Mesenchymal stem cell (in vitro differentiated cells and primary cell): ENCODE results near the gene ARL6. TPM values are rescaled to one million over a fixed set of nuclear protein-coding genes. Genes with fewer than 3 reads are reported as not detected.
A peak's percentile ranks its signal among the peaks of the same experiment; 100 is the strongest.

ENCODE experiments used
- DNase-seq: peaks from one replicate; pipeline ENCODE4 v3.0.0-alpha.2; 2013
- H2AFZ ChIP-seq: one replicate; pipeline ENCODE4 v1.6.1; 2013; ENCODE audit warnings: low read depth, mild to moderate bottlenecking, control low read depth, inconsistent platforms, low read length, moderate library complexity
- H2AK5ac ChIP-seq: 2 replicates; pipeline ENCODE4 v1.6.1; 2013; ENCODE audit warnings: low read length, moderate library complexity, mild to moderate bottlenecking, inconsistent platforms; ENCODE audit not compliant: severe bottlenecking
- H2BK120ac ChIP-seq: one replicate; pipeline ENCODE4 v1.6.1; 2013; ENCODE audit warnings: low read depth, mild to moderate bottlenecking, inconsistent platforms, low read length, moderate library complexity
- H2BK12ac ChIP-seq, 2 experiments: one replicate each; pipeline ENCODE4 v1.6.1; 2013; ENCODE audit warnings: inconsistent platforms in 2 of 2, low read length in 2 of 2, mild to moderate bottlenecking in 2 of 2, moderate library complexity in 2 of 2, control low read depth in 1 of 2
- H2BK15ac ChIP-seq: one replicate; pipeline ENCODE4 v1.6.1; 2013; ENCODE audit warnings: mild to moderate bottlenecking, low read depth, inconsistent platforms; ENCODE audit not compliant: poor library complexity, severe bottlenecking
- H2BK5ac ChIP-seq: 2 replicates; pipeline ENCODE4 v1.6.1; 2013; ENCODE audit warnings: low read depth, mild to moderate bottlenecking, low read length, control low read depth, inconsistent platforms; ENCODE audit not compliant: poor library complexity, severe bottlenecking
- H3K14ac ChIP-seq, 2 experiments: one replicate each; pipeline ENCODE4 v1.6.1; 2013; ENCODE audit warnings: inconsistent platforms in 2 of 2, low read length in 2 of 2, control low read depth in 1 of 2, mild to moderate bottlenecking in 1 of 2, moderate library complexity in 1 of 2
- H3K18ac ChIP-seq, 2 experiments: one replicate each; pipeline ENCODE4 v1.6.1; 2013; ENCODE audit warnings: inconsistent platforms in 2 of 2, low read length in 2 of 2, control low read depth in 1 of 2, low read depth in 1 of 2, mild to moderate bottlenecking in 1 of 2
- H3K23ac ChIP-seq, 2 experiments: one replicate each; pipeline ENCODE4 v1.6.1; 2013; ENCODE audit warnings: inconsistent platforms in 2 of 2, low read length in 2 of 2, mild to moderate bottlenecking in 2 of 2, moderate library complexity in 2 of 2, control low read depth in 1 of 2
- H3K27ac ChIP-seq: 2 replicates; pipeline ENCODE4 v1.5.1; 2013; ENCODE audit warnings: mild to moderate bottlenecking, moderate library complexity, low read length, control low read depth, inconsistent platforms; ENCODE audit not compliant: poor library complexity, severe bottlenecking
- H3K27me3 ChIP-seq, 2 experiments: 2 replicates each; pipeline versions ENCODE4 v1.6.1 to v1.7.0; 2013; ENCODE audit warnings: low read length in 2 of 2, mild to moderate bottlenecking in 2 of 2, moderate library complexity in 2 of 2, control low read depth in 1 of 2, inconsistent platforms in 1 of 2; ENCODE audit not compliant: control insufficient read depth in 1 of 2, insufficient read depth in 1 of 2
- H3K36me3 ChIP-seq, 2 experiments: 2 replicates each; pipeline versions ENCODE4 v1.6.1 to v1.7.0; 2013; ENCODE audit warnings: low read length in 2 of 2, control low read depth in 1 of 2, inconsistent platforms in 1 of 2, low read depth in 1 of 2, mild to moderate bottlenecking in 1 of 2; ENCODE audit not compliant: insufficient read depth in 2 of 2, control insufficient read depth in 1 of 2
- H3K4ac ChIP-seq, 2 experiments: one replicate each; pipeline ENCODE4 v1.6.1; 2013; ENCODE audit warnings: inconsistent platforms in 2 of 2, low read length in 2 of 2, mild to moderate bottlenecking in 2 of 2, moderate library complexity in 2 of 2, control low read depth in 1 of 2, low read depth in 1 of 2
- H3K4me1 ChIP-seq: 2 replicates; pipeline ENCODE4 v1.6.1; 2013; ENCODE audit warnings: low read depth, low read length, control low read depth; ENCODE audit not compliant: control insufficient read depth, insufficient read depth
- H3K4me2 ChIP-seq: 2 replicates; pipeline ENCODE4 v1.6.1; 2013; ENCODE audit warnings: low read length, mild to moderate bottlenecking, inconsistent platforms; ENCODE audit not compliant: poor library complexity, severe bottlenecking
- H3K4me3 ChIP-seq, 2 experiments: 2 replicates each; pipeline versions ENCODE4 v1.5.1 to v1.7.0; 2013; ENCODE audit warnings: low read length in 2 of 2, mild to moderate bottlenecking in 2 of 2, control low read depth in 1 of 2, low read depth in 1 of 2; ENCODE audit not compliant: insufficient read depth in 1 of 2
- H3K79me1 ChIP-seq: replicated peaks from 2 replicates; pipeline ENCODE4 v1.6.1; 2013; ENCODE audit warnings: mild to moderate bottlenecking, control low read depth, low read length, inconsistent platforms; ENCODE audit not compliant: poor library complexity, severe bottlenecking
- H3K9ac ChIP-seq: 2 replicates; pipeline ENCODE4 v1.7.0; 2013; ENCODE audit warnings: mild to moderate bottlenecking, low read length, moderate library complexity
- H3K9me3 ChIP-seq: 2 replicates; pipeline ENCODE4 v1.7.0; 2013; ENCODE audit warnings: mild to moderate bottlenecking, low read length; ENCODE audit not compliant: control insufficient read depth
- H4K8ac ChIP-seq: one replicate; pipeline ENCODE4 v1.6.1; 2013; ENCODE audit warnings: inconsistent platforms, mild to moderate bottlenecking, low read length, moderate library complexity
- H4K91ac ChIP-seq: one replicate; pipeline ENCODE4 v1.6.1; 2013; ENCODE audit warnings: mild to moderate bottlenecking, low read length, inconsistent platforms
- WGBS: methylation state at CpG from one replicate; pipeline ENCODE4 v1.1.7; 2013; ENCODE audit warnings: mixed read lengths; 5-methylcytosine and 5-hydroxymethylcytosine counted together
- polyA plus RNA-seq, 2 experiments: library from polyadenylated mRNA; stranded (reverse); fragments of 200-250 nt; gene quantifications; one replicate each; pipeline ENCODE4 v1.2.3, GENCODE V29; 2013

The ARL6 gene, protein sequence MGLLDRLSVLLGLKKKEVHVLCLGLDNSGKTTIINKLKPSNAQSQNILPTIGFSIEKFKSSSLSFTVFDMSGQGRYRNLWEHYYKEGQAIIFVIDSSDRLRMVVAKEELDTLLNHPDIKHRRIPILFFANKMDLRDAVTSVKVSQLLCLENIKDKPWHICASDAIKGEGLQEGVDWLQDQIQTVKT
- polyA plus RNA-seq (2013, experiment 1 of 2): 5.0 TPM
- 5.9 TPM for polyA plus RNA-seq (2013, experiment 2 of 2)

DNA sequence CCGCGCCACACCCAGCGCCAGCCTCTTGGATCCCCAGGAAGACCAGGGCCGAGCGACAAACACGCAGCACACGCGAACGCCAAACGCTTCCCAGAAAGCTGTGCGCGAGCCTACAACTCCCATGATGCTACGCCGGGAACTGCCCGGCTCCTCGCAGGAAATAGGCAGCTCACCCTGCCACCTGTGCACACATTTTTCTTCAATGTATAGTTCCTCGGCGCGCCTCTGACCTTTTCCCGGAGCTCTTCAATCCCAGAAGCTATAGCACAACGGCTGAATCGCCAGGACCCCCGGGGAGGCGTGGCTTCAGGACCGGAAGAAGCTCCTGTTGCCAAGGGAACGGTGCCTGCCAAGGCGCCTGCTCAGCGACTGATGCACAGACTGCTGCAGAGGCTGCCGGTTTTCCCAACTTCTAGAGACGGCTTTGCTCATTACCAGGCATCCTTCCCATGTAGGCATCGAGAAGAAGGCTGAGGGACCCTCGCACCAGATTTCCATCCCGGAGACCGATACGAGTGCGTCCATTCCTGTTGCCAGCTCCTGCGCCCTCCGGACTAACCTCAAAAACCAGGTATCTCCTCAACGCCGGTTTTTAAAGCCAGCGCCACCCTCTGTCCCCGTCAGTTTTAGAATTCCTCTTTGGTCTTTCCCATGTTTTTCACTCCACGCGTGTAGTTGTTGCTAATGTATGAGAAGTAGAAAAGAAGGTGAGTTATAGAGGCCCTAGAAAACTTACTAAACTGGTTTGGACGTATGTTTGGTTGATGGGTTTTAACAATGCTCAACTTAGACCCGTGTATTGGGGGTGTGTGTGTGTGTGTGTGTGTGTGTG lies at the start of gene ARL6:
TSS of gene ARL6 (plus strand) at position 352 of the 832 bp plus-strand sequence. CDS start 3,350 bp downstream, outside the sequence.
- H3K9ac ChIP-seq: peak within 1 kb of the TSS; percentile 93
- H2AK5ac ChIP-seq: no peak within 1 kb of the TSS
- peak within 1 kb of the TSS in 1 of 2 experiments; percentile 75 for H3K18ac ChIP-seq
- peak within 1 kb of the TSS; percentile 97 for H4K8ac ChIP-seq
- no peaks in the 10 kb centered on the region for H3K9me3 ChIP-seq
- H4K91ac ChIP-seq: peak within 1 kb of the TSS; percentile 86
- H3K4me1 ChIP-seq: peaks cover 2% of the 10 kb centered on the region
- peak within 1 kb of the TSS; percentile 77 to 96 for H3K4me3 ChIP-seq
- H2BK15ac ChIP-seq: no peak within 1 kb of the TSS
- no peak within 1 kb of the TSS for H2BK120ac ChIP-seq
- H3K23ac ChIP-seq: no peak within 1 kb of the TSS
- peak; percentile 91 for DNase-seq
- peak within 1 kb of the TSS; percentile 74 for H3K4me2 ChIP-seq
- H2BK5ac ChIP-seq: no peak within 1 kb of the TSS
- peaks cover 8% of the 10 kb centered on the region for H3K79me1 ChIP-seq
- peak within 1 kb of the TSS in 1 of 2 experiments; percentile 35 for H3K4ac ChIP-seq
- H2AFZ ChIP-seq: peak within 1 kb of the TSS; percentile 74
- H2BK12ac ChIP-seq: no peak within 1 kb of the TSS
- WGBS: under 1% methylated on average over 45 of the region's 46 CpGs
- H3K36me3 ChIP-seq: peaks cover 0 to 3% of the 10 kb centered on the region in 2 experiments
- peak within 1 kb of the TSS in 1 of 2 experiments; percentile 5 for H3K14ac ChIP-seq
- no peaks in the 10 kb centered on the region for H3K27me3 ChIP-seq
- H3K27ac ChIP-seq: peak within 1 kb of the TSS; percentile 86

GRCh38 chr3:97719156-97719821 lies 45.3 kb upstream of the ARL6 start:
- H3K27ac ChIP-seq: no peak overlapping the region
- H3K9ac ChIP-seq: peak overlapping the region; percentile 46
- no peaks in the 10 kb centered on the region for H3K79me1 ChIP-seq
- no peak overlapping the region for H3K18ac ChIP-seq
- H2BK15ac ChIP-seq: no peak overlapping the region
- H4K91ac ChIP-seq: no peak overlapping the region
- DNase-seq: peak; percentile 72
- no peak overlapping the region for H2AK5ac ChIP-seq
- H3K9me3 ChIP-seq: no peaks in the 10 kb centered on the region
- peaks cover 2% of the 10 kb centered on the region for H3K4me1 ChIP-seq
- H3K14ac ChIP-seq: no peak overlapping the region
- no peak overlapping the region for H2BK5ac ChIP-seq
- no peak overlapping the region for H2BK120ac ChIP-seq
- WGBS: 2% methylated on average over 6 of the region's 7 CpGs
- H3K36me3 ChIP-seq: no peaks in the 10 kb centered on the region
- H3K4me3 ChIP-seq: no peak overlapping the region
- no peak overlapping the region for H3K23ac ChIP-seq
- no peak overlapping the region for H2BK12ac ChIP-seq
- peaks cover 0 to 9% of the 10 kb centered on the region in 2 experiments for H3K27me3 ChIP-seq
- peak overlapping the region; percentile 6 for H3K4me2 ChIP-seq
- no peak overlapping the region for H2AFZ ChIP-seq
- H3K4ac ChIP-seq: no peak overlapping the region
- no peak overlapping the region for H4K8ac ChIP-seq

DNA sequence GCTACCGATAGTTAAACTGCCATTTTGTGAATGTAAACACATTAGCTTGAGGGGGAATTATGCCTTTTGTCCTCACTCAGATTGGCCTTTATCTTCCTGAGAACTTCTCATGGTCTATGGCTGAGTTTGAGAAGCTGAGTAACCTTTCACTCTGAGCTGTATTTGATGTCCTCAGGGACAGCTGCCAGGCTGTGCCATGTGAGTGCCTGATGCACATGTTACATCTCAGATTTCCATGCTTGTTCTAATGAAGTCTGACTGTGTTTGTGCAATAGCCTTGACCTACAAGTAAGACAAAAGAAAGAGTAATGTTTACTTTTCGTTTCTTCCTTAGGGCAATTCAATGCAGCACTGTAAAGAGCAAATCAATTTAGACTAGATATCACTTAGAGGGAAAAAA lies 44.1 kb upstream of the ARL6 start:
- no peak overlapping the region for H4K91ac ChIP-seq
- H3K4me3 ChIP-seq: no peak overlapping the region
- H3K27me3 ChIP-seq: peaks cover 0 to 9% of the 10 kb centered on the region in 2 experiments
- H3K4me1 ChIP-seq: peaks cover 2% of the 10 kb centered on the region
- H4K8ac ChIP-seq: no peak overlapping the region
- H2AFZ ChIP-seq: no peak overlapping the region
- H3K18ac ChIP-seq: no peak overlapping the region
- no peaks in the 10 kb centered on the region for H3K36me3 ChIP-seq
- H2BK120ac ChIP-seq: no peak overlapping the region
- no peak overlapping the region for H3K4ac ChIP-seq
- DNase-seq: no peak
- no peaks in the 10 kb centered on the region for H3K79me1 ChIP-seq
- H3K14ac ChIP-seq: no peak overlapping the region
- H2BK5ac ChIP-seq: no peak overlapping the region
- H3K27ac ChIP-seq: no peak overlapping the region
- no peak overlapping the region for H3K23ac ChIP-seq
- H3K4me2 ChIP-seq: no peak overlapping the region
- no peak overlapping the region for H2AK5ac ChIP-seq
- H2BK12ac ChIP-seq: no peak overlapping the region
- H3K9ac ChIP-seq: no peak overlapping the region
- H3K9me3 ChIP-seq: no peaks in the 10 kb centered on the region
- WGBS: 79% methylated on average over 2 of the region's 2 CpGs
- H2BK15ac ChIP-seq: no peak overlapping the region

DNA sequence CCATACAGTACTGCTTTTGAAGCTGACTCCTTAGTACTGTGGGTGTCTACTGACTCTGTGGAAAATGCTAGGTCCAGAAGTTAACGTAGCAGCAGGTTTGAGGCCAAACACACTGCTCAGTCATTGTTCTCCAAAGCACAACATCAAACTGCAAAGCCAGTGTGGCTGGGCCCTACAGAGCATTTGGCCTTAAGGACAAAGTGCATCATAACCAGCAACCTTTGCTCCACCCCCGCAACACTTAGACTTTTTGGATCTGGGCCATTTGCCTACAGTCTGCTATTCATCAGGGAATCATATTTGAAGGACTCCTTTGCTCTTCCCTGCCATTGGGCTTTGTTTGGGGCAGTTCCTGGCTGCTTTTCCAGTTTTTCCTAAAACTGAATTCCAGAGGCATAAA lies 43.1 kb upstream of the ARL6 start:
- Histone ChIP-seq H3K18ac (no peak overlapping the region), H4K91ac (no peak overlapping the region), H3K14ac (no peak overlapping the region), H3K36me3 (no peaks in the 10 kb centered on the region), H2BK15ac (no peak overlapping the region), H2BK5ac (no peak overlapping the region), H3K4ac (no peak overlapping the region), H2AK5ac (no peak overlapping the region), H4K8ac (no peak overlapping the region), H3K23ac (no peak overlapping the region), H3K4me1 (peaks cover 2% of the 10 kb centered on the region), H3K4me2 (no peak overlapping the region), H3K9ac (no peak overlapping the region), H2BK12ac (peak overlapping the region in 1 of 2 experiments; percentile 39), H2AFZ (no peak overlapping the region), H3K27me3 (peaks cover 0 to 9% of the 10 kb centered on the region in 2 experiments), H3K27ac (no peak overlapping the region), H3K4me3 (no peak overlapping the region), H3K79me1 (no peaks in the 10 kb centered on the region), H2BK120ac (no peak overlapping the region), H3K9me3 (no peaks in the 10 kb centered on the region)
- no peak for DNase-seq
- 79% methylated on average over 2 of the region's 2 CpGs for WGBS
